H1 (cell line): ENCODE results near the gene ZNF121. TPM values are rescaled to one million over a fixed set of nuclear protein-coding genes. Genes with fewer than 3 reads are reported as not detected.
A peak's percentile ranks its signal among the peaks of the same experiment; 100 is the strongest.

Experiments used
- CTCF ChIA-PET: fragments of 300-600 bp; sonication (Branson Sonifier 250); formaldehyde crosslinking; loops from one replicate; lab custom pipeline; 2021; ENCODE audit not compliant: partially characterized antibody; lab: Charles Lee
- POLR2A ChIA-PET: fragments of 300-600 bp; sonication (Branson Sonifier 250); formaldehyde crosslinking; loops from one replicate; lab custom pipeline; 2021; ENCODE audit warnings: inconsistent platforms; ENCODE audit not compliant: partially characterized antibody; lab: Charles Lee
- DNase-seq, 2 experiments: peaks; one replicate each; pipeline versions ENCODE4 v3.0.0 to v3.0.0-alpha.2; 2010 to 2022; ENCODE audit warnings: low spot score in 2 of 2, low read depth in 1 of 2, mixed read lengths in 1 of 2
- FAIRE-seq: peaks from 2 replicates; lab custom pipeline; 2011; peaks lifted over from hg19 to GRCh38; lab: Jason Lieb, UNC
- H2AFZ ChIP-seq: 2 replicates; pipeline ENCODE4 v1.8.1; 2012; ENCODE audit warnings: low read length, inconsistent platforms
- H2AK5ac ChIP-seq: 2 replicates; pipeline ENCODE4 v1.6.1; 2013; ENCODE audit warnings: low read depth, low read length
- H2BK120ac ChIP-seq: replicated peaks from 2 replicates; pipeline ENCODE3; 2013; ENCODE audit warnings: low read depth, low read length, inconsistent platforms
- H2BK12ac ChIP-seq: 2 replicates; pipeline ENCODE4 v1.6.1; 2013; ENCODE audit warnings: low read depth, low read length
- H2BK15ac ChIP-seq: 2 replicates; pipeline ENCODE4 v1.6.1; 2013; ENCODE audit warnings: low read length
- H2BK20ac ChIP-seq: 2 replicates; pipeline ENCODE4 v1.6.1; 2013; ENCODE audit warnings: low read length
- H2BK5ac ChIP-seq: 2 replicates; pipeline ENCODE4 v1.6.1; 2013; ENCODE audit warnings: low read depth, low read length
- H3K14ac ChIP-seq: 2 replicates; pipeline ENCODE4 v1.6.1; 2013; ENCODE audit warnings: inconsistent platforms; ENCODE audit not compliant: insufficient read length
- H3K18ac ChIP-seq: 2 replicates; pipeline ENCODE4 v1.6.1; 2013; ENCODE audit warnings: low read length; ENCODE audit errors: extremely low read depth
- H3K23ac ChIP-seq: 2 replicates; pipeline ENCODE4 v1.6.1; 2013; ENCODE audit warnings: inconsistent platforms; ENCODE audit not compliant: insufficient read length
- H3K23me2 ChIP-seq: 2 replicates; pipeline ENCODE4 v1.6.1; 2013; ENCODE audit warnings: low read depth, low read length
- H3K27ac ChIP-seq: 2 replicates; pipeline ENCODE4 v1.6.1; 2011; ENCODE audit warnings: low read depth, low read length, inconsistent platforms
- H3K27me3 ChIP-seq, 4 experiments: replicated peaks in 1 of 4; 1 replicate in 1 of 4; 2 replicates in 3 of 4; pipeline versions ENCODE4 v1.6.1 to v1.8.1; 2011 to 2013; ENCODE audit warnings: low read length in 3 of 4, mild to moderate bottlenecking in 3 of 4, inconsistent platforms in 2 of 4, mixed read lengths in 2 of 4, moderate library complexity in 1 of 4; ENCODE audit not compliant: control insufficient read depth in 3 of 4, insufficient read depth in 3 of 4; ENCODE audit errors: extremely low read depth in 1 of 4
- H3K36me3 ChIP-seq, 4 experiments: 2 replicates each; pipeline versions ENCODE4 v1.6.1 to v1.8.1; 2011 to 2013; ENCODE audit warnings: mild to moderate bottlenecking in 4 of 4, low read length in 3 of 4, moderate library complexity in 2 of 4, control low read depth in 1 of 4, inconsistent platforms in 1 of 4; ENCODE audit not compliant: insufficient read depth in 4 of 4, control insufficient read depth in 2 of 4
- H3K4ac ChIP-seq: replicated peaks from 2 replicates; pipeline ENCODE3; 2013; ENCODE audit warnings: low read length, low read depth, mixed read lengths, inconsistent platforms; ENCODE audit not compliant: insufficient read length
- H3K4me1 ChIP-seq, 4 experiments: replicated peaks in 1 of 4; 1 replicate in 1 of 4; 2 replicates in 3 of 4; pipeline versions ENCODE4 v1.6.1 to v1.8.1; 2011 to 2013; ENCODE audit warnings: low read length in 3 of 4, inconsistent platforms in 2 of 4, mixed read lengths in 1 of 4; ENCODE audit not compliant: insufficient read depth in 4 of 4, control insufficient read depth in 3 of 4
- H3K4me2 ChIP-seq, 2 experiments: 2 replicates each; pipeline versions ENCODE4 v1.6.1 to v1.8.1; 2011 to 2013; ENCODE audit warnings: low read depth in 2 of 2, low read length in 2 of 2, control low read depth in 1 of 2, inconsistent platforms in 1 of 2, mild to moderate bottlenecking in 1 of 2; ENCODE audit not compliant: insufficient read depth in 1 of 2
- H3K4me3 ChIP-seq, 4 experiments: fragments of 200-600, 300-600 bp in 1 of 4; sonication (generic), shearing (Covaris generic), sonication (Bioruptor Twin) in 1 of 4; 2 replicates each; pipeline versions ENCODE4 v1.5.1 to v1.8.1; 2011 to 2016; ENCODE audit warnings: low read length in 4 of 4, low read depth in 3 of 4, control low read depth in 2 of 4, inconsistent platforms in 2 of 4, mild to moderate bottlenecking in 2 of 4, mixed read lengths in 1 of 4, moderate library complexity in 1 of 4; ENCODE audit not compliant: insufficient read depth in 2 of 4; ENCODE audit errors: extremely low read depth in 1 of 4
- H3K56ac ChIP-seq: replicated peaks from 2 replicates; pipeline ENCODE3; 2013; ENCODE audit warnings: low read depth, mild to moderate bottlenecking, mixed read lengths, low read length, inconsistent platforms; ENCODE audit not compliant: insufficient read length
- H3K79me1 ChIP-seq: 2 replicates; pipeline ENCODE4 v1.6.1; 2013; ENCODE audit warnings: low read depth, low read length, control low read depth
- H3K79me2 ChIP-seq, 2 experiments: 2 replicates each; pipeline versions ENCODE4 v1.6.1 to v1.8.1; 2012 to 2013; ENCODE audit warnings: low read length in 2 of 2, mild to moderate bottlenecking in 2 of 2, inconsistent platforms in 1 of 2; ENCODE audit not compliant: insufficient read depth in 2 of 2, control insufficient read depth in 1 of 2
- H3K9ac ChIP-seq, 4 experiments: replicated peaks in 1 of 4; 1 replicate in 1 of 4; 2 replicates in 3 of 4; pipeline versions ENCODE4 v1.6.1 to v1.8.1; 2011 to 2013; ENCODE audit warnings: low read depth in 3 of 4, low read length in 3 of 4, control low read depth in 2 of 4, mild to moderate bottlenecking in 2 of 4, moderate library complexity in 2 of 4, inconsistent platforms in 1 of 4; ENCODE audit errors: extremely low read depth in 1 of 4
- H3K9me3 ChIP-seq, 2 experiments: 2 replicates each; pipeline versions ENCODE4 v1.6.1 to v1.8.1; 2012 to 2013; ENCODE audit warnings: mild to moderate bottlenecking in 2 of 2, moderate library complexity in 2 of 2, control low read depth in 1 of 2, inconsistent platforms in 1 of 2, low read depth in 1 of 2, low read length in 1 of 2, mixed read lengths in 1 of 2; ENCODE audit not compliant: insufficient read depth in 2 of 2
- H4K20me1 ChIP-seq, 2 experiments: replicated peaks in 1 of 2; 2 replicates each; pipeline versions ENCODE3 to v1.8.1; 2011 to 2013; ENCODE audit warnings: inconsistent platforms in 2 of 2, low read length in 2 of 2, mild to moderate bottlenecking in 1 of 2; ENCODE audit not compliant: insufficient read depth in 2 of 2, control insufficient read depth in 1 of 2
- H4K5ac ChIP-seq: 2 replicates; pipeline ENCODE4 v1.6.1; 2013; ENCODE audit warnings: low read length, low read depth, mixed read lengths, inconsistent platforms; ENCODE audit not compliant: insufficient read length
- H4K8ac ChIP-seq: 2 replicates; pipeline ENCODE4 v1.8.0; 2013; ENCODE audit warnings: mild to moderate bottlenecking, moderate library complexity, low read length, inconsistent platforms; ENCODE audit not compliant: insufficient read depth; ENCODE audit errors: extremely low read depth
- H4K91ac ChIP-seq: replicated peaks from 2 replicates; pipeline ENCODE3; 2013; ENCODE audit warnings: low read length, mixed read lengths, inconsistent platforms; ENCODE audit not compliant: insufficient read length
- BCL11A ChIP-seq, 2 experiments: IDR thresholded peaks; one replicate each; pipeline ENCODE4 v1.6.1; 2011; ENCODE audit warnings: low read depth in 2 of 2, low read length in 2 of 2, mild to moderate bottlenecking in 2 of 2
- CEBPB ChIP-seq: IDR thresholded peaks from 2 replicates; pipeline ENCODE4 v1.6.1; 2012; ENCODE audit warnings: low read depth, low read length
- CHD1 ChIP-seq: IDR thresholded peaks from 2 replicates; pipeline ENCODE4 v1.6.1; 2012; ENCODE audit warnings: low read depth, low read length, improper control_type of control experiment
- EGR1 ChIP-seq: IDR thresholded peaks from 2 replicates; pipeline ENCODE4 v1.6.1; 2011; ENCODE audit warnings: low read depth, low read length, borderline replicate concordance
- PHF8 ChIP-seq: fragments of 200-600 bp; sonication (generic); conservative IDR thresholded peaks from 2 replicates; pipeline ENCODE4 v1.7.1; 2012; ENCODE audit warnings: low read depth, mild to moderate bottlenecking, inconsistent platforms, low read length, moderate library complexity
- POLR2AphosphoS5 ChIP-seq: IDR thresholded peaks from 2 replicates; pipeline ENCODE4 v1.6.1; 2011; ENCODE audit warnings: low read depth, low read length
- RNF2 ChIP-seq: fragments of 200-900, 300-1000 bp; sonication (generic); IDR thresholded peaks from 2 replicates; pipeline ENCODE4 v1.7.1; 2016; ENCODE audit warnings: borderline replicate concordance, low read depth, mild to moderate bottlenecking, antibody characterized with exemption, low read length; ENCODE audit not compliant: poor library complexity, severe bottlenecking; ENCODE audit errors: missing control alignments
- SIX5 ChIP-seq: IDR thresholded peaks from 2 replicates; pipeline ENCODE4 v1.6.1; 2011; ENCODE audit warnings: mild to moderate bottlenecking, low read depth, low read length
- SP2 ChIP-seq: IDR thresholded peaks from 2 replicates; pipeline ENCODE4 v1.6.1; 2012; ENCODE audit warnings: mild to moderate bottlenecking, low read length, inconsistent platforms
- WGBS, 2 experiments: shearing (Covaris generic) in 1 of 2; methylation state at CpG; one replicate each; pipeline versions ENCODE4 v1.1.6 to v1.1.7; 2013 to 2015; ENCODE audit warnings: low lambda C conversion rate in 2 of 2, mixed read lengths in 2 of 2, inconsistent platforms in 1 of 2, low coverage in 1 of 2, missing lambda C conversion rate in 1 of 2; ENCODE audit not compliant: insufficient replicate concordance in 2 of 2, insufficient coverage in 1 of 2, insufficient read length in 1 of 2; ENCODE audit errors: extremely low coverage in 1 of 2, missing lambda C conversion rate in 1 of 2; 5-methylcytosine and 5-hydroxymethylcytosine counted together
- polyA plus RNA-seq, 7 experiments: library from polyadenylated mRNA; depleted of rRNA in 3 of 7; stranded (reverse) in 5 of 7; unstranded in 2 of 7; fragments of >200 nt in 5 of 7; fragments of 200-250 nt in 2 of 7; gene quantifications; 1 replicate in 5 of 7; 2 replicates in 1 of 7; 4 replicates in 1 of 7; pipeline versions ENCODE4 v1.2.1 to v1.2.3, GENCODE V29; 2011 to 2013; ENCODE audit warnings: missing spikeins in 2 of 7, mixed read lengths in 2 of 7
- total RNA-seq: library from RNA; stranded (reverse); fragmentation: NEBNext Ultra II Directional; extraction: Animal tissue kit (Norgen Biotek cat#: 25700); gene quantifications from 2 replicates; pipeline ENCODE4 v1.2.1, GENCODE V29; 2021
- TF ChIP-seq, protein P1 (sequence below): IDR thresholded peaks from 2 replicates; pipeline ENCODE4 v1.6.1; 2011; ENCODE audit warnings: low read length, improper control_type of control experiment

ZNF121 gene
- total and polyA plus RNA-seq, 2 of the 8 experiments (the other 6 are each of a cell fraction or from before 2014, with no cell fraction given) = 22.2 to 220 TPM

DNA sequence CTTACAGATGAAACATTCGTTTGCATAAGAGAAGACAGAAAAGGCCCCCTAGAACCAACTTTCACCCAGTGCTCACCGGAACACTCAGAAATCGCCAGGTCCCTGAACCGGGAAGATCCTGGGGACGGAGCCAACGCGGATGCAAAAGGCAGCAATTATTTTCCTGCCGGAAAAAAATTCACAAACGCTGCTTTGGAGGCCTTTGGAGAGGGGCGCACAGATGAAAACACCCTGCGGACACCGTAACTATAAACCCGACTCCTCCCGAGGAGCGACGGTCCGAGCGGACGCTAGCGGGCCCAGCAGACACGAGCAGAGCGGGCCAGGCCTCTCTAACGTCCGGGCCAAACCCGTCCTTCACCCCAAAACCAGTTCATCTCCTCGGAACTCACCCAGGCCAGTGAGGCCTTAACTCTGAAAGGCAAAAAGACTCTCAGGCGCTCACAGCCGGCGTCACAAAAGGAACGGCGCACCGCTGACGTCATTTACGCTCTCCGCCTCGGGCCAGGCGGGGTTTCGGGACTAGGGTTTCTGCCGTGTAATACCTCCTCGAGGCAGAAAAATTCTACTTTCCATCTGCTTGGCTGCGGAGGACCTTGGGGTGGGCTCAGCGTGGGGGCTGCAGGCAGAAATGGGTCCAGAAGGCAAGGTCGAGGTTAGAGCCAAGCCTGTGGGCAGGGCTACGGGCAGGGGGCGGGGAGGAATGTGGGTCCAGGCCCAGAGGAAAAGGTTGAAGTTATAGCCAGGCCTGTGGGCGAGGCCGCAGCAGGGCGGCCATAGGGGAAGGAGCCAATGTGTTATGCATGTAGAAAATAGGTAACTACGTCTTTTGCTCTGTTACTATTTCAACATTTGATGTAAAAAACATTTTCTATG, 45.9 kb downstream of the ZNF121 start, which contains the start of gene ZNF426:
Gene ZNF426, minus strand, starts transcription at position 463 of the 876 bp plus-strand sequence. CDS start 2,413 bp downstream, outside the sequence.
- Histone ChIP-seq H3K36me3 (peaks cover 15 to 35% (median 25%) of the 10 kb centered on the region in 4 experiments; a peak in 7 of 8 replicates), H3K27me3 (no peaks in the 10 kb centered on the region), H3K4me3 (peak within 1 kb of the TSS; percentile 83 to 98 (median 96)), H3K9ac (peak within 1 kb of the TSS; percentile 85 to 95 (median 92)), H3K79me2 (peaks cover 4 to 27% of the 10 kb centered on the region in 2 experiments; a peak in 3 of 4 replicates), H3K14ac (no peak within 1 kb of the TSS), H2BK20ac (no peak within 1 kb of the TSS), H3K18ac (peak within 1 kb of the TSS; percentile 98), H4K5ac (peak within 1 kb of the TSS; percentile 98), H2BK12ac (peak within 1 kb of the TSS; percentile 99; the same call in 1 of the 2 replicates), H2BK120ac (no peak within 1 kb of the TSS), H4K91ac (peak within 1 kb of the TSS; percentile 95), H4K8ac (peak within 1 kb of the TSS; percentile 100), H2AFZ (peak within 1 kb of the TSS; percentile 84), H3K23me2 (no peaks in the 10 kb centered on the region; the same call in 1 of the 2 replicates), H2AK5ac (no peak within 1 kb of the TSS), H3K4me2 (peak within 1 kb of the TSS; percentile 56 to 74), H3K27ac (peak within 1 kb of the TSS; percentile 94), H3K4me1 (no peaks in the 10 kb centered on the region), H3K4ac (peak within 1 kb of the TSS; percentile 41), H3K79me1 (peaks cover 2% of the 10 kb centered on the region; the same call in 1 of the 2 replicates), H2BK15ac (peak within 1 kb of the TSS; percentile 95; the same call in 1 of the 2 replicates), H3K23ac (no peak within 1 kb of the TSS), H4K20me1 (no peaks in the 10 kb centered on the region), H2BK5ac (peak within 1 kb of the TSS; percentile 100), H3K56ac (peak within 1 kb of the TSS; percentile 90), H3K9me3 (peaks cover 22 to 29% of the 10 kb centered on the region in 2 experiments)
- DNase-seq = peak; percentile 58 to 95
- WGBS, 2 experiments = 5% methylated on average over 49 of the region's 49 CpGs; no CpG with 5 or more reads in 1 of the 2 experiments
- CTCF ChIA-PET = no interaction called here
- POLR2A ChIA-PET = interaction anchor here (0.8 to 1.7 kb wide), 4 partner anchors 11 to 44 kb away, joined by 3 to 5 read pairs (median 4); no protein-coding TSS in a partner anchor
- FAIRE-seq = peak; percentile 82
- TF ChIP-seq CEBPB = no peak
- TF ChIP-seq PHF8 = peak; percentile 93
- TF ChIP-seq SP2 = no peak
- no peak for TF ChIP-seq RNF2
- no peak for TF ChIP-seq CHD1
- TF ChIP-seq, protein P1, sequence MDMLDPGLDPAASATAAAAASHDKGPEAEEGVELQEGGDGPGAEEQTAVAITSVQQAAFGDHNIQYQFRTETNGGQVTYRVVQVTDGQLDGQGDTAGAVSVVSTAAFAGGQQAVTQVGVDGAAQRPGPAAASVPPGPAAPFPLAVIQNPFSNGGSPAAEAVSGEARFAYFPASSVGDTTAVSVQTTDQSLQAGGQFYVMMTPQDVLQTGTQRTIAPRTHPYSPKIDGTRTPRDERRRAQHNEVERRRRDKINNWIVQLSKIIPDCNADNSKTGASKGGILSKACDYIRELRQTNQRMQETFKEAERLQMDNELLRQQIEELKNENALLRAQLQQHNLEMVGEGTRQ = no peak
- 0 out of 2 replicates have a peak, but pooled peaks have one; percentile 3 for TF ChIP-seq SIX5
- peak; percentile 82; the same call in 1 of the 2 replicates for TF ChIP-seq POLR2AphosphoS5
- TF ChIP-seq EGR1 = no peak
- no peak for TF ChIP-seq BCL11A (IDR thresholded peaks at IDR 0.05; ENCODE audit: low read depth in 2 of 2, low read length in 2 of 2)
